K562 (cell line): ENCODE results near the gene FSHR. TPM values are rescaled to one million over a fixed set of nuclear protein-coding genes. Genes with fewer than 3 reads are reported as not detected.

Source experiments
- ATAC-seq: fragments of 200-7000 bp; cut with Tn5 transposase; 3 replicates; pipeline ENCODE4 v1.9.1; 2020; ENCODE audit warnings: moderate library complexity
- BruUV-seq: library from RNA; stranded (reverse); fragments of 400-500 nt; replicated peaks from 2 replicates; lab custom pipeline; 2021; lab: Mats Ljungman, UMichigan
- CTCF ChIA-PET: fragments of 300-600 bp; formaldehyde crosslinking; extraction: SDS; loops from one replicate; lab custom pipeline; 2021; ENCODE audit warnings: low intra/inter-chr PET ratio; lab: Yijun Ruan, JAX
- POLR2A ChIA-PET: fragments of 300-600, 350-650 bp; sonication (Branson Sonifier 250); formaldehyde crosslinking; extraction: SDS; loops from one replicate; lab custom pipeline; 2021; ENCODE audit warnings: antibody characterized with exemption, inconsistent platforms; lab: Yijun Ruan, JAX
- DNase-seq, 4 experiments: peaks; one replicate each; pipeline versions ENCODE4 v3.0.0 to v3.0.0-alpha.2; 2011 to 2018; ENCODE audit warnings: low spot score in 3 of 4, mixed read lengths in 3 of 4; ENCODE audit errors: extremely low read depth in 1 of 4
- FAIRE-seq: peaks from 2 replicates; lab custom pipeline; 2011; peaks lifted over from hg19 to GRCh38; lab: Jason Lieb, UNC
- H2AFZ ChIP-seq: 2 replicates; pipeline ENCODE4 v1.6.0; 2011; ENCODE audit warnings: low read depth, low read length, control low read depth, inconsistent platforms
- H3K27ac ChIP-seq: fragments of 200-600 bp; 3 replicates; pipeline ENCODE4 v1.8.0; 2011; ENCODE audit warnings: low read depth, mild to moderate bottlenecking, control low read depth, inconsistent platforms, low read length, moderate library complexity, mixed read lengths; ENCODE audit errors: extremely low read depth
- H3K27me3 ChIP-seq, 2 experiments: fragments of 300-600 bp in 1 of 2; 2 replicates in 1 of 2; 3 replicates in 1 of 2; pipeline versions ENCODE4 v1.6.0 to v1.8.0; 2011; ENCODE audit warnings: inconsistent platforms in 2 of 2, low read length in 2 of 2, mild to moderate bottlenecking in 1 of 2, mixed read lengths in 1 of 2, moderate library complexity in 1 of 2; ENCODE audit not compliant: control insufficient read depth in 2 of 2, insufficient read depth in 2 of 2
- H3K36me3 ChIP-seq: fragments of 300-600 bp; 3 replicates; pipeline ENCODE4 v1.8.0; 2011; ENCODE audit warnings: mild to moderate bottlenecking, low read length, inconsistent platforms; ENCODE audit not compliant: control insufficient read depth, insufficient read depth
- H3K4me1 ChIP-seq, 2 experiments: fragments of 200-600 bp in 1 of 2; replicated peaks in 1 of 2; 2 replicates in 1 of 2; 3 replicates in 1 of 2; pipeline versions ENCODE4 v1.5.1 to v1.8.0; 2011; ENCODE audit warnings: inconsistent platforms in 2 of 2, low read length in 2 of 2, mild to moderate bottlenecking in 1 of 2, mixed read lengths in 1 of 2, moderate library complexity in 1 of 2; ENCODE audit not compliant: control insufficient read depth in 2 of 2, insufficient read depth in 2 of 2
- H3K4me2 ChIP-seq: 2 replicates; pipeline ENCODE4 v1.6.1; 2011; ENCODE audit warnings: low read length, control low read depth, inconsistent platforms, mixed read lengths; ENCODE audit not compliant: insufficient read depth
- H3K4me3 ChIP-seq: fragments of 200-600 bp; sonication (generic), shearing (Covaris generic); 2 replicates; pipeline ENCODE4 v1.5.1; 2016; ENCODE audit warnings: control low read depth, inconsistent platforms
- H3K79me2 ChIP-seq: fragments of 200-600 bp; 3 replicates; pipeline ENCODE4 v1.8.0; 2011; ENCODE audit warnings: low read length, inconsistent platforms; ENCODE audit not compliant: control insufficient read depth, insufficient read depth
- H3K9ac ChIP-seq, 2 experiments: 2 replicates each; pipeline versions ENCODE4 v1.6.0 to v1.6.1; 2011; ENCODE audit warnings: low read depth in 2 of 2, low read length in 2 of 2, control low read depth in 1 of 2, inconsistent platforms in 1 of 2, mild to moderate bottlenecking in 1 of 2, mixed read lengths in 1 of 2; ENCODE audit not compliant: insufficient read depth in 1 of 2
- H3K9me1 ChIP-seq: one replicate; pipeline ENCODE4 v1.6.0; 2011; ENCODE audit warnings: inconsistent platforms, mild to moderate bottlenecking, low read length, moderate library complexity; ENCODE audit not compliant: control insufficient read depth, insufficient read depth
- H3K9me3 ChIP-seq: replicated peaks from 2 replicates; pipeline ENCODE4 v1.5.1; 2011; ENCODE audit warnings: low read depth, low read length, inconsistent platforms; ENCODE audit not compliant: control insufficient read depth, insufficient read depth
- H4K20me1 ChIP-seq: replicated peaks from 2 replicates; pipeline ENCODE4 v1.6.1; 2011; ENCODE audit warnings: low read length, inconsistent platforms, mixed read lengths; ENCODE audit not compliant: control insufficient read depth, insufficient read depth
- C11orf30 ChIP-seq: fragments of 450-650 bp; IDR thresholded peaks from 2 replicates; pipeline ENCODE4 v1.6.1; 2016; ENCODE audit warnings: low read depth, mild to moderate bottlenecking
- E2F3 ChIP-seq: fragments of 250-450 bp; sonication (Bioruptor Pico); IDR thresholded peaks from 2 replicates; pipeline ENCODE4 v1.4.0; 2020; ENCODE audit warnings: mild to moderate bottlenecking
- NCOR1 ChIP-seq: fragments of 450-650 bp; IDR thresholded peaks from 2 replicates; pipeline ENCODE4 v1.6.1; 2016; ENCODE audit warnings: mild to moderate bottlenecking, moderate library complexity
- PTBP1 ChIP-seq: fragments of 200-400 bp; formaldehyde crosslinking; IDR thresholded peaks from 2 replicates; pipeline ENCODE4 v1.6.1; 2017; ENCODE audit warnings: low read depth, low read length
- SMARCA4 ChIP-seq: fragments of 450-650 bp; IDR thresholded peaks from 2 replicates; pipeline ENCODE4 v1.6.1; 2016
- ZKSCAN1 ChIP-seq: fragments of 150-350 bp; IDR thresholded peaks from 2 replicates; pipeline ENCODE4 v1.6.1; 2016; ENCODE audit warnings: low read depth, low read length
- ZKSCAN8 ChIP-seq: fragments of 200-800 bp; sonication (Bioruptor generic); IDR thresholded peaks from 2 replicates; pipeline ENCODE4 v1.6.1; 2016; ENCODE audit warnings: missing genetic modification characterization, missing compliant biosample characterization
- ZNF316 ChIP-seq: fragments of 450-650 bp; IDR thresholded peaks from 2 replicates; pipeline ENCODE4 v1.6.1; 2016
- ZNF77 ChIP-seq: fragments of 250-450 bp; sonication (Bioruptor Pico); IDR thresholded peaks from 2 replicates; pipeline ENCODE4 v1.5.0; 2020
- WGBS: fragments of 100-300 bp; shearing (Covaris generic); methylation state at CpG from one replicate; pipeline ENCODE4 v1.1.6; 2016; ENCODE audit warnings: low coverage, mixed read lengths; ENCODE audit not compliant: insufficient coverage; ENCODE audit errors: missing lambda C conversion rate; 5-methylcytosine and 5-hydroxymethylcytosine counted together
- in situ Hi-C: fragments of 300-500 bp; cut with MboI; formaldehyde crosslinking; loops from 4 replicates; pipeline ENCODE4 v1.15.0; 2018; ENCODE audit warnings: inconsistent platforms, mixed read lengths
- intact Hi-C: fragments of 100-400 bp; cut with micrococcal nuclease; formaldehyde crosslinking; loops from 2 replicates; pipeline ENCODE4 v1.14.2; 2022
- polyA plus RNA-seq, 8 experiments: library from polyadenylated mRNA; depleted of rRNA in 4 of 8; stranded (reverse) in 5 of 8; unstranded in 3 of 8; fragments of >200 nt; fragmentation: Nextera tagmentation in 2 of 8; fragmentation: Illumina TruSeq in 1 of 8; extraction: Ambion mirVana in 2 of 8; extraction: Trizol in 1 of 8; gene quantifications; 2 replicates each; pipeline versions ENCODE4 v1.2.1 to v1.2.3, GENCODE V29; 2011 to 2014; ENCODE audit warnings: inconsistent platforms in 1 of 8, missing spikeins in 1 of 8
- total RNA-seq, 7 experiments: library from RNA; depleted of rRNA in 6 of 7; stranded (reverse); fragments of >200 nt in 6 of 7; fragmentation: Illumina TruSeq in 2 of 7; extraction: Trizol in 2 of 7; gene quantifications; 2 replicates each; pipeline versions ENCODE4 v1.2.1 to v1.2.3, GENCODE V29; 2011 to 2021; ENCODE audit warnings: low replicate concordance in 1 of 7
- TF ChIP-seq, protein P1 (sequence below): fragments of 250-450 bp; sonication (Bioruptor Pico); IDR thresholded peaks from 2 replicates; pipeline ENCODE4 v1.4.0; 2020; ENCODE audit warnings: mild to moderate bottlenecking, moderate library complexity
- TF ChIP-seq, protein P2 (sequence below): fragments of 250-450 bp; sonication (Bioruptor Pico); IDR thresholded peaks from 2 replicates; pipeline ENCODE4 v1.4.0; 2020; ENCODE audit warnings: mild to moderate bottlenecking
- TF ChIP-seq, protein P3 (sequence below): sonication (generic); formaldehyde crosslinking; IDR thresholded peaks from 2 replicates; pipeline ENCODE4 v1.8.0; 2023; ENCODE audit warnings: mild to moderate bottlenecking, missing genetic modification reagents

FSHR gene
- total and polyA plus RNA-seq, 9 of the 15 experiments (the other 6 are each of a cell fraction or from before 2014, with no cell fraction given), result not detected

DNA sequence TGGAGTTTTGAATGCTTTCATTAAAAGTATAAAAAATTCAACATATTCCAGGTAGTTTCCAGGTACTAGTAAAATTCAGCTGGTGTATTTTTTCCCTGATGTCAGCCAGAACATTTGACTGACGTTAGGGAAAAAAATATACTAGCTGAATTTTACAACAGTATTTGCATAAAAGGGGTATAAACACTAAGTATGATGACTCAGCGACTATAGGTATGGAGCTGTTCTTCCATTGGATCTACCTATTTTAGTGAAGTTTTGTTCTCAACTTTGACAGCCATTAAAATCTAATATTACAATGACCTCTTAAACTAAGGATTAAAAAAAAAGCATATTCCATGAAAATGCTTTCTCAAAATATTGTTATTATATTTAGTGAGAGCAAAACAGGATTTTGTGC, 155.9 kb downstream of the FSHR start:
- in situ Hi-C loops (no loop called here), intact Hi-C loops (no loop called here)
- ATAC-seq, result no peak
- no peak overlapping the region for H2AFZ ChIP-seq
- TF ChIP-seq ZNF316, result peak; percentile 40; the same call in 1 of the 2 replicates
- TF ChIP-seq ZKSCAN8 (CRISPR knock-in tag), result no peak
- 0 out of 2 replicates have a peak, but pooled peaks have one; percentile 6 for TF ChIP-seq C11orf30
- TF ChIP-seq ZKSCAN1, result no peak
- TF ChIP-seq E2F3, result no peak
- TF ChIP-seq NCOR1, result no peak
- no peak for TF ChIP-seq ZNF77
- no peak for TF ChIP-seq SMARCA4
- TF ChIP-seq, protein P1, sequence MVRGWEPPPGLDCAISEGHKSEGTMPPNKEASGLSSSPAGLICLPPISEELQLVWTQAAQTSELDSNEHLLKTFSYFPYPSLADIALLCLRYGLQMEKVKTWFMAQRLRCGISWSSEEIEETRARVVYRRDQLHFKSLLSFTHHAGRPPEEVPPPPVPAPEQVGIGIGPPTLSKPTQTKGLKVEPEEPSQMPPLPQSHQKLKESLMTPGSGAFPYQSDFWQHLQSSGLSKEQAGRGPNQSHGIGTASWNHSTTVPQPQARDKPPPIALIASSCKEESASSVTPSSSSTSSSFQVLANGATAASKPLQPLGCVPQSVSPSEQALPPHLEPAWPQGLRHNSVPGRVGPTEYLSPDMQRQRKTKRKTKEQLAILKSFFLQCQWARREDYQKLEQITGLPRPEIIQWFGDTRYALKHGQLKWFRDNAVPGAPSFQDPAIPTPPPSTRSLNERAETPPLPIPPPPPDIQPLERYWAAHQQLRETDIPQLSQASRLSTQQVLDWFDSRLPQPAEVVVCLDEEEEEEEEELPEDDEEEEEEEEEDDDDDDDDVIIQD (CRISPR knock-in tag), result no peak
- TF ChIP-seq, protein P2, sequence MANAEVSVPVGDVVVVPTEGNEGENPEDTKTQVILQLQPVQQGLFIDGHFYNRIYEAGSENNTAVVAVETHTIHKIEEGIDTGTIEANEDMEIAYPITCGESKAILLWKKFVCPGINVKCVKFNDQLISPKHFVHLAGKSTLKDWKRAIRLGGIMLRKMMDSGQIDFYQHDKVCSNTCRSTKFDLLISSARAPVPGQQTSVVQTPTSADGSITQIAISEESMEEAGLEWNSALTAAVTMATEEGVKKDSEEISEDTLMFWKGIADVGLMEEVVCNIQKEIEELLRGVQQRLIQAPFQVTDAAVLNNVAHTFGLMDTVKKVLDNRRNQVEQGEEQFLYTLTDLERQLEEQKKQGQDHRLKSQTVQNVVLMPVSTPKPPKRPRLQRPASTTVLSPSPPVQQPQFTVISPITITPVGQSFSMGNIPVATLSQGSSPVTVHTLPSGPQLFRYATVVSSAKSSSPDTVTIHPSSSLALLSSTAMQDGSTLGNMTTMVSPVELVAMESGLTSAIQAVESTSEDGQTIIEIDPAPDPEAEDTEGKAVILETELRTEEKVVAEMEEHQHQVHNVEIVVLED (CRISPR knock-in tag), result no peak
- TF ChIP-seq, protein P3, sequence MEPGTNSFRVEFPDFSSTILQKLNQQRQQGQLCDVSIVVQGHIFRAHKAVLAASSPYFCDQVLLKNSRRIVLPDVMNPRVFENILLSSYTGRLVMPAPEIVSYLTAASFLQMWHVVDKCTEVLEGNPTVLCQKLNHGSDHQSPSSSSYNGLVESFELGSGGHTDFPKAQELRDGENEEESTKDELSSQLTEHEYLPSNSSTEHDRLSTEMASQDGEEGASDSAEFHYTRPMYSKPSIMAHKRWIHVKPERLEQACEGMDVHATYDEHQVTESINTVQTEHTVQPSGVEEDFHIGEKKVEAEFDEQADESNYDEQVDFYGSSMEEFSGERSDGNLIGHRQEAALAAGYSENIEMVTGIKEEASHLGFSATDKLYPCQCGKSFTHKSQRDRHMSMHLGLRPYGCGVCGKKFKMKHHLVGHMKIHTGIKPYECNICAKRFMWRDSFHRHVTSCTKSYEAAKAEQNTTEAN (CRISPR knock-in tag), result no peak
- no peak for TF ChIP-seq PTBP1
- H3K4me2 ChIP-seq, result no peak overlapping the region
- 0% methylated on average over 2 of the region's 2 CpGs for WGBS
- no peaks in the 10 kb centered on the region for H3K27me3 ChIP-seq
- no peak overlapping the region for H3K9ac ChIP-seq
- H3K9me3 ChIP-seq, result no peaks in the 10 kb centered on the region
- FAIRE-seq, result no peak
- H3K4me1 ChIP-seq, result no peaks in the 10 kb centered on the region
- no TSS peak for BruUV-seq
- CTCF ChIA-PET, result no interaction called here
- H3K9me1 ChIP-seq, result no peaks in the 10 kb centered on the region
- no peaks in the 10 kb centered on the region for H3K79me2 ChIP-seq
- POLR2A ChIA-PET, result no interaction called here
- no peak overlapping the region for H3K27ac ChIP-seq
- no peaks in the 10 kb centered on the region for H3K36me3 ChIP-seq
- no peaks in the 10 kb centered on the region for H4K20me1 ChIP-seq
- no peak overlapping the region for H3K4me3 ChIP-seq
- no peak for DNase-seq
